ENCODE results near the gene GPR84. TPM values are rescaled to one million over a fixed set of nuclear protein-coding genes. Genes with fewer than 3 reads are reported as not detected.

Gene GPR84
- total RNA-seq, 1 experiment from 2014 or later, result not detected

- Mint-ChIP-seq H3K4me3 (ENCODE audit: unreplicated experiment) (no peak overlapping the region), H3K27ac (ENCODE audit: unreplicated experiment) (no peak overlapping the region), H3K4me1 (ENCODE audit: low read depth, unreplicated experiment) (no peaks in the 10 kb centered on the region), H3K36me3 (ENCODE audit: insufficient read depth, unreplicated experiment) (peaks cover 8% of the 10 kb centered on the region), H3K9me3 (ENCODE audit: unreplicated experiment) (no peaks in the 10 kb centered on the region), H3K27me3 (ENCODE audit: insufficient read depth, unreplicated experiment) (no peaks in the 10 kb centered on the region)
- Histone ChIP-seq H3K36me3 (ENCODE audit: control insufficient read depth, insufficient read depth, low read length) (no peaks in the 10 kb centered on the region), H3K9me3 (no peaks in the 10 kb centered on the region), H3K4me3 (ENCODE audit: low read depth, low read length) (no peak overlapping the region), H3K4me1 (no peaks in the 10 kb centered on the region), H3K27me3 (replicated peaks; ENCODE audit: control insufficient read depth, insufficient read depth, low read length) (no peaks in the 10 kb centered on the region)
- no TSS peak for BruUV-seq (replicated peaks)
- no peak for TF ChIP-seq CTCF (IDR thresholded peaks at IDR 0.05; ENCODE audit: insufficient read depth in 1 of 2, low read depth in 1 of 2, low read length in 1 of 2, severe bottlenecking in 1 of 2, unreplicated experiment in 1 of 2)
- ChIA-PET CTCF (interaction anchor here (0.6 kb wide), 1 partner anchor 15 kb away, joined by 3 read pairs; no protein-coding TSS in a partner anchor), POLR2A (no interaction called here)
- intact Hi-C loops (cut with micrococcal nuclease; ENCODE audit: unreplicated experiment), result no loop called here
- DNase-seq, result no peak
Observed at GRCh38 chr12:54373649-54374561, 9.6 kb upstream of the GPR84 start.

- Mint-ChIP-seq H3K27ac (ENCODE audit: unreplicated experiment) (no peak overlapping the region), H3K9me3 (ENCODE audit: unreplicated experiment) (no peaks in the 10 kb centered on the region), H3K27me3 (ENCODE audit: insufficient read depth, unreplicated experiment) (no peaks in the 10 kb centered on the region), H3K4me3 (ENCODE audit: unreplicated experiment) (no peak overlapping the region), H3K36me3 (ENCODE audit: insufficient read depth, unreplicated experiment) (peaks cover 8% of the 10 kb centered on the region), H3K4me1 (ENCODE audit: low read depth, unreplicated experiment) (no peaks in the 10 kb centered on the region)
- Histone ChIP-seq H3K27me3 (replicated peaks; ENCODE audit: control insufficient read depth, insufficient read depth, low read length) (no peaks in the 10 kb centered on the region), H3K36me3 (ENCODE audit: control insufficient read depth, insufficient read depth, low read length) (no peaks in the 10 kb centered on the region), H3K4me3 (ENCODE audit: low read depth, low read length) (no peak overlapping the region), H3K4me1 (peaks cover 6% of the 10 kb centered on the region; the same call in 1 of the 2 replicates), H3K9me3 (no peaks in the 10 kb centered on the region)
- no peak for TF ChIP-seq CTCF (IDR thresholded peaks at IDR 0.05; ENCODE audit: insufficient read depth in 1 of 2, low read depth in 1 of 2, low read length in 1 of 2, severe bottlenecking in 1 of 2, unreplicated experiment in 1 of 2)
- no TSS peak for BruUV-seq (replicated peaks)
- DNase-seq, result no peak
- ChIA-PET CTCF (no interaction called here), POLR2A (no interaction called here)
- intact Hi-C loops (cut with micrococcal nuclease; ENCODE audit: unreplicated experiment), result no loop called here
Observed at GRCh38 chr12:54372113-54372806, 8.0 kb upstream of the GPR84 start.

- POLR2A ChIA-PET, result no interaction called here
- BruUV-seq (replicated peaks), result no TSS peak
- H3K27me3 Mint-ChIP-seq (ENCODE audit: insufficient read depth, unreplicated experiment), result no peaks in the 10 kb centered on the region
Observed at GRCh38 chr12:54371328-54372112, 7.2 kb upstream of the GPR84 start.

More at GRCh38 chr12:54371328-54372112, 7.2 kb upstream of the GPR84 start:
- Mint-ChIP-seq H3K27ac (ENCODE audit: unreplicated experiment) (no peak overlapping the region), H3K36me3 (ENCODE audit: insufficient read depth, unreplicated experiment) (peaks cover 8% of the 10 kb centered on the region), H3K4me3 (ENCODE audit: unreplicated experiment) (no peak overlapping the region), H3K9me3 (ENCODE audit: unreplicated experiment) (no peaks in the 10 kb centered on the region), H3K4me1 (ENCODE audit: low read depth, unreplicated experiment) (no peaks in the 10 kb centered on the region)
- CTCF ChIA-PET, result interaction anchor here (1.8 kb wide), 1 partner anchor 8 kb away, joined by 10 read pairs; no protein-coding TSS in a partner anchor
- no peak overlapping the region for H3K4me3 ChIP-seq (ENCODE audit: low read depth, low read length)
- no peak for DNase-seq
- no peaks in the 10 kb centered on the region for H3K27me3 ChIP-seq (replicated peaks; ENCODE audit: control insufficient read depth, insufficient read depth, low read length)
- no peaks in the 10 kb centered on the region for H3K9me3 ChIP-seq
- H3K4me1 ChIP-seq, result peaks cover 6% of the 10 kb centered on the region; the same call in 1 of the 2 replicates
- intact Hi-C loops (cut with micrococcal nuclease; ENCODE audit: unreplicated experiment), result no loop called here
- no peak for TF ChIP-seq CTCF (IDR thresholded peaks at IDR 0.05; ENCODE audit: insufficient read depth in 1 of 2, low read depth in 1 of 2, low read length in 1 of 2, severe bottlenecking in 1 of 2, unreplicated experiment in 1 of 2)
- no peaks in the 10 kb centered on the region for H3K36me3 ChIP-seq (ENCODE audit: control insufficient read depth, insufficient read depth, low read length)
